Endometrial microvascular endothelial cells (primary cell): ENCODE data around the gene NPTX2. TPM values are rescaled to one million over a fixed set of nuclear protein-coding genes. Genes with fewer than 3 reads are reported as not detected.

Experiments
- in situ Hi-C: cut with HindIII; loops from 2 replicates; pipeline ENCODE4 v1.10.0; 2017; ENCODE audit warnings: low sequenced_read_pairs, low pct_unique_long_range_greater_than_20kb; ENCODE audit errors: inconsistent ontology term
- total RNA-seq: library from RNA; depleted of rRNA; stranded (reverse); fragments of >200 nt; gene quantifications from one replicate; pipeline ENCODE4 v1.2.3, GENCODE V29; 2015; ENCODE audit errors: inconsistent ontology term

Gene NPTX2
- total RNA-seq, 1 donor from 2014 or later = 0.19 TPM

GRCh38 chr7:98616381-98617050, 569 bp upstream of the NPTX2 start:
- in situ Hi-C loops = no loop called here

DNA sequence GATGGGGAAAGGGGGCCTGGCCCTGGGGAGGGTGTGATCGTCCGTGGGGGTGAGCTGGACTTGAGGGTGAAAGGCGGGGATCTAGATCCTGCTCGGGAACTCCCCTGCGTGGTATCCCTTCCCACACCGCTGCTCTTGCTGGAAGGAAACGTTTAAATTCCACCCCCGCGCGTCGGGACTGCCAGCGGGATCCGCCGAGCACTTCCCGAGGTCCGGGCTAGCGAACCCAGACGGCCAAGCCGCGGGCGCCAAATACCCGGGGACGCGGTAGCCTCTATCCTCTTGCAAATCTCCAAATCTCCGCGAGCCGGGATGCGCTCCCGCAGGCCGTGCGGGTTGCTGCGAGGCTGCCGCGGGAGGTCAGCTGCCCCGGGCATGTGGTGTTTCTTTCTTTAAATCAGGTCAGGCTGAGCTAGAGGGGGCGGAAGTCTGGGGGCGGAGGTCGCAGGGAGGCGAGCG, 904 bp downstream of the NPTX2 start:
- in situ Hi-C loops = no loop called here

DNA sequence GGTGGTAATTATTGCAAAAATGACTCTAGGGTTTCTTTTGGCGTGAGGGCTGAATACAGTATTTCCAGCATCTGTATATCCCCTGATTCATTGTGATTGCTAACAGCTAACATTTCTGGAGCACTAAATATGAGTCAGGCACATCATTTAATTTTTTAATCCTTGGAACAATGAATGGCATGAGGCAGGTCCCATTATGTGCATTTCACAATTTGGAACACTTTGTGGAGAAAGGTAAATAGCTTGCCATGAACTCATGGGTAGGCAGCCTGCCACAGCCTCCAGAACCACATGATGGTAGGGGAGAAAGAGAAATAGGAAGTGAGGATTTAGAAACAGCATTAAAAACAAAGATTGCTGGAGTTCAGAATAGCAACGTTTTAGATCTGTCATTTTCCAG, 1.7 kb downstream of the NPTX2 start:
- in situ Hi-C loops = no loop called here

DNA sequence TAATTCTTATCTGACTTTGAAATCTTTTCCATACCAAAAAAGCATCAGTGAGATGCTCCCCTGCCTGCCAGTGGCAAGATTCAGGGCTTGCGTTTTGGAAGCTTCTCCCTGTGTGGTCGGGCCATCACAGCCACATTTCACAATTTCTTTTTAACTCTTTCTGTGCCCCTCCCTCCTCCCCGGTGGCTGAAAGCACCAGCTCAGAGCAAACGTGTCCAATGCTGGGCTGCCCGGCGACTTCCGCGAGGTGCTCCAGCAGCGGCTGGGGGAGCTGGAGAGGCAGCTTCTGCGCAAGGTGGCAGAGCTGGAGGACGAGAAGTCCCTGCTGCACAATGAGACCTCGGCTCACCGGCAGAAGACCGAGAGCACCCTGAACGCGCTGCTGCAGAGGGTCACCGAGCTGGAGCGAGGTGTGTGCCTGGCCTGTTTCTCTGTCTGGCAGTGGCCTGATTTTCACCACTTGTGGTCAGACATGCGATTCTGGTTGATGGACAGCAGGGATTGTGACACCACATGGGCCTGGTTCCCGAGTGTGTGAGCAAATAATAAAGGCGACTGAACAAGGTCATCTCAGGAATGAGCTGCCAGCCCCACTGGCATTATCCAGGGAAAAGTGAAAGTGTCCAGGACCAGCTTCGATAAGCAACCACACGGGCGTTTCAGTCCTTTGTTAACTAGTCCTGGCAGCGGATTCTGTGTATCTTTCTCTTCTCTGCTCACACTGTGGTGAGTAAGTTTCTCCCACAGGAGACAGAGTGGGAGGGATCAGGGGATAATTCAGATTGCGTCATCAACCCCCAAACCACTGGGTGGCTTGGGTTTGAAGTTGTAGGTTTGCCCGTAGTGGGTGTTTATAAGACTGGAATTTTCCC, 2.6 kb downstream of the NPTX2 start:
- in situ Hi-C loops = no loop called here

DNA sequence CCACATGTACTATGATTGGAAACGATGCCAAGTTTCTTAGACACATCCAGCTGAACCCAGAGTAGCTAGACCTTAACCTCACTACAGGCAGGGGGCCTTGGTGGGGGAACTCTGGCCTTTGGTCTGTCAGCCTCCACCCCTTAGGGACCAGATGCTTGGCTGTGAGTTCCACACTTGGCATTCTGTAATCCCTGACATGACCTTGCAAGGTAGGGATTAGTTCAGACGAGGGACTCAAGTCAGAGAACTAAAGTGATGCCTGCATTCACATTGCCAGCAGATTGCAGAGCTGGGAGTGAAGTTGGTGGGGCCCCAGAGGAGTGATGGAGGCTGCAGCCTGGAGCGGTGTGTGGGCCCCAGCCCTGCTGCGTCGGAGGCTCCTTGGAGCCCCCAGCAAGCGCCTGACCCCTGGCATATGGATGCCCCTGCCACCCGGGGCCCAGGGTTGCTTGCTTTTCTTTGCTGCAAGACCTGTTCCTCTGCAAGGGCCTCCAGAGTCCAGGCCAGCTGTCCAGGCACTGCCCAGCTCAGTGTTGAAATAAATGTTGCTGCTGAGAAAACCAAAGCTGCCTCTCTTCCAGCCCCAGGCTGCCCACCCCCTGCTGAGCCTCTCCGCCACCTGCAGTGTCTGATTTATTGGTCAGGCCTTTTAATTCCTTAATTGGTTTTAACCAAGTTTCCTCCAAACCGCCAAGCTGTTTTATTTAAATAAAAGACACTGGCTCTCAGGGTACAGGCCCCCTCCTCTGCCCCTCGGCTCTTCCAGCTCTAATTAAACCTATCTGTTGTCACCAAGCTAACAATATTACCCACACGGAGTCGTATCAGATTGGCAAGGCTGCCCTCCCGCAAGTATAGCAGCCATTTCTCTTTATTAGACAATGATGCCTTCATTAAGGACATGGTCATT, 4.7 kb downstream of the NPTX2 start:
- in situ Hi-C loops = no loop called here

- in situ Hi-C loops = no loop called here
These were observed 5.8 kb downstream of the NPTX2 start for GRCh38 chr7:98622926-98623325.

GRCh38 chr7:98624846-98625420, 7.8 kb downstream of the NPTX2 start:
- in situ Hi-C loops = no loop called here

- in situ Hi-C loops = no loop called here
These were observed 9.7 kb downstream of the NPTX2 start for GRCh38 chr7:98626460-98627412.

DNA sequence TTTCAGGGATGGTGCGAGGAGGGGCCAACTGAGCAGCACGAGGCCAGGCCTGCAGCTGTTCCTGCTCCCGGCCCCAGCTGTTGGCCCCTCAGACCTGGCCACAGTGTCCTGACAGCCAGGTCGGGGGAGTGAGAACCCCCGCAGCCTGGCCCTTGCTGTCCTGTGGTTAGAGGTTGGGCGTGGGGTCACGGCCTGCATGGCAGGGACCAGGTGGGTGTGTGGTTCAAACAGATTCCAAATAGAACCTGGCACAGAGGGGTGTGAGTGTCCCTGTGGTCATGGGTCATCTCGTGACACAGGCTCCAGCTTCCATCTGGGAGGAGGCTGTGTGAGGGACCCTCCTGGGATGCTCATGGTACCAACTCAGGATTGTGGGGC, 10.3 kb downstream of the NPTX2 start:
- in situ Hi-C loops = no loop called here

GRCh38 chr7:98628418-98628817, 11.3 kb downstream of the NPTX2 start:
- in situ Hi-C loops = no loop called here

GRCh38 chr7:98629001-98629431, 11.9 kb downstream of the NPTX2 start:
- in situ Hi-C loops = no loop called here

- in situ Hi-C loops = no loop called here
These were observed 13.1 kb downstream of the NPTX2 start for GRCh38 chr7:98630149-98630548.

GRCh38 chr7:98630770-98631169, 13.7 kb downstream of the NPTX2 start:
- in situ Hi-C loops = no loop called here

- in situ Hi-C loops = no loop called here
These were observed 21.8 kb downstream of the NPTX2 start for GRCh38 chr7:98638853-98639252.

GRCh38 chr7:98640375-98640774, 23.3 kb downstream of the NPTX2 start:
- in situ Hi-C loops = no loop called here

DNA sequence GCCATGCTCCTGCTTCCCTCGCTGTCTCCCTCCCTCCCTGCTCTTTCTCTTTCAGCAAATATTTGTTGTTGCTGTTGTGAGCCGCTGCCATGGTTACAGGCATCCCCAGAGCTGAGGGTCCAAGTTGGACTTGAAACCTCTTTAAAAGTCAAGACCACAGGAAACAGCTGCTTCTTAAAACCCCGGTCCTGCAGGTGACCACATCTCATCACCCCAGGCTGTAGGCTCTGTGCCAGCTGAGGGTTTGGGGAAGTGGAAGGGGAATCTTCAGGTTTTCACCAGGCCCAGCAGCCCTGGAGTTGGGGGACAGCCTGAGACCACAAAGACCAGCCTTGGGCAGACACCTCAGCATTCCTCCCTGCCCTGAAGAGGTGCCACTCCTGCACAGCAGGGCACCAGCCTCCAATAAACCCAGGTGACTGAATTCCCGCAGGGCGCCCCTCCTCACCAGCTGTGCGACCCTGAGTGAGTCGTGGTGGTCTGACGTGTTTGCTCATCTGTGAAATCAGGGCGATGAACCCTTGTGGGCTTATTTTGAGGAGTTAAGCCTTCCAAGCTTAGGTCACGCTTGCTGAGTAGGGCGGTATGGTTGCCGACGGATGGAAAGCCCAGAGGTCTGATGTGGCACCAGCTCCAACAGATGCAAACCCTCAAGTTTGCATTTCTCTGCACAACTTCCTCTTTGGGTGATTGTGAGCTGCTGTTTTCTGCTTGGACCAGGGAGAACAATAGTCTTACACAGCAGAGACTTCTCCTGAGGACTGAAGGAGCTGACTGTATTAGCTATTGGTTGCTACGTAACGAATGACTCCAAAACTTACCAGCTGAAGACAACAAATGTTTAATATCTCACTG, 24.8 kb downstream of the NPTX2 start:
- in situ Hi-C loops = no loop called here
